Subcutaneous abdominal adipose tissue (tissue), 5 donors: Measurements from ENCODE around the gene MEGF9.

Source experiments
- H3K27ac ChIP-seq: one replicate; pipeline ENCODE4 v1.7.0; 2013; ENCODE audit warnings: low read depth, mild to moderate bottlenecking, inconsistent platforms, low read length, moderate library complexity
- H3K27me3 ChIP-seq, 5 donors: one replicate each; pipeline ENCODE4 v1.7.0; 2013; ENCODE audit warnings: low read length in 5 of 5, inconsistent platforms in 1 of 5; ENCODE audit not compliant: control insufficient read depth in 5 of 5, insufficient read depth in 4 of 5
- H3K36me3 ChIP-seq, 5 donors: one replicate each; pipeline ENCODE4 v1.7.0; 2013; ENCODE audit warnings: low read length in 5 of 5; ENCODE audit not compliant: control insufficient read depth in 5 of 5, insufficient read depth in 5 of 5
- H3K4me1 ChIP-seq, 5 donors: one replicate each; pipeline ENCODE4 v1.7.0; 2013; ENCODE audit warnings: low read length in 5 of 5, mild to moderate bottlenecking in 3 of 5, moderate library complexity in 1 of 5; ENCODE audit not compliant: control insufficient read depth in 5 of 5, insufficient read depth in 5 of 5
- H3K4me3 ChIP-seq, 5 donors: one replicate each; pipeline ENCODE4 v1.7.0; 2013; ENCODE audit warnings: low read length in 5 of 5, low read depth in 1 of 5
- H3K9ac ChIP-seq, 5 donors: one replicate each; pipeline ENCODE4 v1.7.0; 2013; ENCODE audit warnings: low read length in 5 of 5, mild to moderate bottlenecking in 4 of 5, moderate library complexity in 3 of 5
- H3K9me3 ChIP-seq, 5 donors: one replicate each; pipeline ENCODE4 v1.7.0; 2013; ENCODE audit warnings: low read length in 5 of 5; ENCODE audit not compliant: control insufficient read depth in 5 of 5
- donor health status: healthy.
- donor health status: healthy.
- donor health status: healthy.
- donor health status: healthy.
- donor health status: healthy.

The MEGF9 gene

GRCh38 chr9:120710110-120710981 is 3.9 kb downstream of the MEGF9 start:
- H3K36me3 ChIP-seq = no peaks in the 10 kb centered on the region
- H3K27me3 ChIP-seq = no peaks in the 10 kb centered on the region
- H3K9me3 ChIP-seq = no peaks in the 10 kb centered on the region
- H3K4me1 ChIP-seq = peaks cover 2 to 51% (median 40%) of the 10 kb centered on the region in 5 donors
- peak overlapping the region; percentile 46 to 73 (median 63) for H3K4me3 ChIP-seq
- peak overlapping the region; percentile 86 for H3K27ac ChIP-seq
- H3K9ac ChIP-seq = peak overlapping the region in 3 of 5 donors; percentile 55 to 74 (median 63)

- H3K9ac ChIP-seq = no peak overlapping the region
Observed at GRCh38 chr9:120708526-120709224, 5.6 kb downstream of the MEGF9 start.

GRCh38 chr9:120707170-120707569 is 7.1 kb downstream of the MEGF9 start:
- Histone ChIP-seq H3K4me3 (no peak overlapping the region), H3K27ac (no peak overlapping the region), H3K36me3 (no peaks in the 10 kb centered on the region), H3K27me3 (no peaks in the 10 kb centered on the region), H3K9ac (no peak overlapping the region), H3K9me3 (no peaks in the 10 kb centered on the region), H3K4me1 (peaks cover 0 to 30% (median 17%) of the 10 kb centered on the region in 5 donors)

More at GRCh38 chr9:120708526-120709224, 5.6 kb downstream of the MEGF9 start:
- H3K36me3 ChIP-seq = no peaks in the 10 kb centered on the region
- H3K27me3 ChIP-seq = no peaks in the 10 kb centered on the region
- H3K9me3 ChIP-seq = no peaks in the 10 kb centered on the region
- no peak overlapping the region for H3K27ac ChIP-seq
- H3K4me3 ChIP-seq = no peak overlapping the region
- peaks cover 2 to 44% (median 32%) of the 10 kb centered on the region in 5 donors for H3K4me1 ChIP-seq

- H3K36me3 ChIP-seq = no peaks in the 10 kb centered on the region
- H3K4me1 ChIP-seq = peaks cover 0 to 13% (median 5%) of the 10 kb centered on the region in 5 donors
- no peak overlapping the region for H3K4me3 ChIP-seq
- H3K9me3 ChIP-seq = no peaks in the 10 kb centered on the region
- no peak overlapping the region for H3K27ac ChIP-seq
- H3K9ac ChIP-seq = no peak overlapping the region
- H3K27me3 ChIP-seq = no peaks in the 10 kb centered on the region
Observed at GRCh38 chr9:120705174-120705573, 9.1 kb downstream of the MEGF9 start.

GRCh38 chr9:120702075-120702474 is 12.2 kb downstream of the MEGF9 start:
- no peak overlapping the region for H3K27ac ChIP-seq
- H3K36me3 ChIP-seq = no peaks in the 10 kb centered on the region
- H3K4me3 ChIP-seq = no peak overlapping the region
- no peak overlapping the region for H3K9ac ChIP-seq
- no peaks in the 10 kb centered on the region for H3K27me3 ChIP-seq
- H3K9me3 ChIP-seq = no peaks in the 10 kb centered on the region
- H3K4me1 ChIP-seq = no peaks in the 10 kb centered on the region

- no peak overlapping the region for H3K4me3 ChIP-seq
- H3K4me1 ChIP-seq = no peaks in the 10 kb centered on the region
- H3K36me3 ChIP-seq = no peaks in the 10 kb centered on the region
- no peaks in the 10 kb centered on the region for H3K9me3 ChIP-seq
- H3K27me3 ChIP-seq = no peaks in the 10 kb centered on the region
- H3K9ac ChIP-seq = no peak overlapping the region
- no peak overlapping the region for H3K27ac ChIP-seq
Observed at GRCh38 chr9:120701248-120701647, 13.0 kb downstream of the MEGF9 start.

- Histone ChIP-seq H3K4me1 (peaks cover 0 to under 1% (median 0%) of the 10 kb centered on the region in 5 donors), H3K36me3 (no peaks in the 10 kb centered on the region), H3K27me3 (no peaks in the 10 kb centered on the region), H3K27ac (no peak overlapping the region), H3K9ac (no peak overlapping the region), H3K9me3 (no peaks in the 10 kb centered on the region), H3K4me3 (no peak overlapping the region)
Observed at GRCh38 chr9:120698766-120699165, 15.5 kb downstream of the MEGF9 start.

GRCh38 chr9:120697448-120697847 is 16.8 kb downstream of the MEGF9 start:
- no peaks in the 10 kb centered on the region for H3K27me3 ChIP-seq
- no peak overlapping the region for H3K27ac ChIP-seq
- no peaks in the 10 kb centered on the region for H3K36me3 ChIP-seq
- H3K4me1 ChIP-seq = peaks cover 0 to 11% (median 8%) of the 10 kb centered on the region in 5 donors
- no peak overlapping the region for H3K9ac ChIP-seq
- no peak overlapping the region for H3K4me3 ChIP-seq
- H3K9me3 ChIP-seq = no peaks in the 10 kb centered on the region

- no peak overlapping the region for H3K4me3 ChIP-seq
- peaks cover 0 to 11% (median 8%) of the 10 kb centered on the region in 5 donors for H3K4me1 ChIP-seq
- H3K27ac ChIP-seq = no peak overlapping the region
- H3K27me3 ChIP-seq = no peaks in the 10 kb centered on the region
- no peaks in the 10 kb centered on the region for H3K36me3 ChIP-seq
- no peak overlapping the region for H3K9ac ChIP-seq
- H3K9me3 ChIP-seq = no peaks in the 10 kb centered on the region
Observed at GRCh38 chr9:120696551-120697230, 17.6 kb downstream of the MEGF9 start.
